ENCODE measurements around the gene ZSWIM7.

- TF ChIP-seq CTCF (IDR thresholded peaks at IDR 0.05), result no peak
- no peak for TF ChIP-seq POLR2AphosphoS5 (IDR thresholded peaks at IDR 0.05)
- TF ChIP-seq EP300 (IDR thresholded peaks at IDR 0.05), result no peak
- TF ChIP-seq POLR2A (IDR thresholded peaks at IDR 0.05), result no peak
Observed at GRCh38 chr17:15971098-15971678, 28.3 kb downstream of the ZSWIM7 start.

Data from upper lobe of left lung (tissue), 4 donors.